Mesenchymal stem cell (in vitro differentiated cells and primary cell): ENCODE results near the gene SMPD3.

Experiments
- DNase-seq: peaks from one replicate; pipeline ENCODE4 v3.0.0-alpha.2; 2013
- H2AFZ ChIP-seq: one replicate; pipeline ENCODE4 v1.6.1; 2013; ENCODE audit warnings: low read depth, mild to moderate bottlenecking, control low read depth, inconsistent platforms, low read length, moderate library complexity
- H2AK5ac ChIP-seq: 2 replicates; pipeline ENCODE4 v1.6.1; 2013; ENCODE audit warnings: low read length, moderate library complexity, mild to moderate bottlenecking, inconsistent platforms; ENCODE audit not compliant: severe bottlenecking
- H2BK120ac ChIP-seq: one replicate; pipeline ENCODE4 v1.6.1; 2013; ENCODE audit warnings: low read depth, mild to moderate bottlenecking, inconsistent platforms, low read length, moderate library complexity
- H2BK12ac ChIP-seq, 2 experiments: one replicate each; pipeline ENCODE4 v1.6.1; 2013; ENCODE audit warnings: inconsistent platforms in 2 of 2, low read length in 2 of 2, mild to moderate bottlenecking in 2 of 2, moderate library complexity in 2 of 2, control low read depth in 1 of 2
- H2BK15ac ChIP-seq: one replicate; pipeline ENCODE4 v1.6.1; 2013; ENCODE audit warnings: mild to moderate bottlenecking, low read depth, inconsistent platforms; ENCODE audit not compliant: poor library complexity, severe bottlenecking
- H2BK5ac ChIP-seq: 2 replicates; pipeline ENCODE4 v1.6.1; 2013; ENCODE audit warnings: low read depth, mild to moderate bottlenecking, low read length, control low read depth, inconsistent platforms; ENCODE audit not compliant: poor library complexity, severe bottlenecking
- H3K14ac ChIP-seq, 2 experiments: one replicate each; pipeline ENCODE4 v1.6.1; 2013; ENCODE audit warnings: inconsistent platforms in 2 of 2, low read length in 2 of 2, control low read depth in 1 of 2, mild to moderate bottlenecking in 1 of 2, moderate library complexity in 1 of 2
- H3K18ac ChIP-seq, 2 experiments: one replicate each; pipeline ENCODE4 v1.6.1; 2013; ENCODE audit warnings: inconsistent platforms in 2 of 2, low read length in 2 of 2, control low read depth in 1 of 2, low read depth in 1 of 2, mild to moderate bottlenecking in 1 of 2
- H3K23ac ChIP-seq, 2 experiments: one replicate each; pipeline ENCODE4 v1.6.1; 2013; ENCODE audit warnings: inconsistent platforms in 2 of 2, low read length in 2 of 2, mild to moderate bottlenecking in 2 of 2, moderate library complexity in 2 of 2, control low read depth in 1 of 2
- H3K27ac ChIP-seq: 2 replicates; pipeline ENCODE4 v1.5.1; 2013; ENCODE audit warnings: mild to moderate bottlenecking, moderate library complexity, low read length, control low read depth, inconsistent platforms; ENCODE audit not compliant: poor library complexity, severe bottlenecking
- H3K27me3 ChIP-seq, 2 experiments: 2 replicates each; pipeline versions ENCODE4 v1.6.1 to v1.7.0; 2013; ENCODE audit warnings: low read length in 2 of 2, mild to moderate bottlenecking in 2 of 2, moderate library complexity in 2 of 2, control low read depth in 1 of 2, inconsistent platforms in 1 of 2; ENCODE audit not compliant: control insufficient read depth in 1 of 2, insufficient read depth in 1 of 2
- H3K36me3 ChIP-seq, 2 experiments: 2 replicates each; pipeline versions ENCODE4 v1.6.1 to v1.7.0; 2013; ENCODE audit warnings: low read length in 2 of 2, control low read depth in 1 of 2, inconsistent platforms in 1 of 2, low read depth in 1 of 2, mild to moderate bottlenecking in 1 of 2; ENCODE audit not compliant: insufficient read depth in 2 of 2, control insufficient read depth in 1 of 2
- H3K4ac ChIP-seq, 2 experiments: one replicate each; pipeline ENCODE4 v1.6.1; 2013; ENCODE audit warnings: inconsistent platforms in 2 of 2, low read length in 2 of 2, mild to moderate bottlenecking in 2 of 2, moderate library complexity in 2 of 2, control low read depth in 1 of 2, low read depth in 1 of 2
- H3K4me1 ChIP-seq: 2 replicates; pipeline ENCODE4 v1.6.1; 2013; ENCODE audit warnings: low read depth, low read length, control low read depth; ENCODE audit not compliant: control insufficient read depth, insufficient read depth
- H3K4me2 ChIP-seq: 2 replicates; pipeline ENCODE4 v1.6.1; 2013; ENCODE audit warnings: low read length, mild to moderate bottlenecking, inconsistent platforms; ENCODE audit not compliant: poor library complexity, severe bottlenecking
- H3K4me3 ChIP-seq, 2 experiments: 2 replicates each; pipeline versions ENCODE4 v1.5.1 to v1.7.0; 2013; ENCODE audit warnings: low read length in 2 of 2, mild to moderate bottlenecking in 2 of 2, control low read depth in 1 of 2, low read depth in 1 of 2; ENCODE audit not compliant: insufficient read depth in 1 of 2
- H3K79me1 ChIP-seq: replicated peaks from 2 replicates; pipeline ENCODE4 v1.6.1; 2013; ENCODE audit warnings: mild to moderate bottlenecking, control low read depth, low read length, inconsistent platforms; ENCODE audit not compliant: poor library complexity, severe bottlenecking
- H3K9ac ChIP-seq: 2 replicates; pipeline ENCODE4 v1.7.0; 2013; ENCODE audit warnings: mild to moderate bottlenecking, low read length, moderate library complexity
- H3K9me3 ChIP-seq: 2 replicates; pipeline ENCODE4 v1.7.0; 2013; ENCODE audit warnings: mild to moderate bottlenecking, low read length; ENCODE audit not compliant: control insufficient read depth
- H4K8ac ChIP-seq: one replicate; pipeline ENCODE4 v1.6.1; 2013; ENCODE audit warnings: inconsistent platforms, mild to moderate bottlenecking, low read length, moderate library complexity
- H4K91ac ChIP-seq: one replicate; pipeline ENCODE4 v1.6.1; 2013; ENCODE audit warnings: mild to moderate bottlenecking, low read length, inconsistent platforms
- WGBS: methylation state at CpG from one replicate; pipeline ENCODE4 v1.1.7; 2013; ENCODE audit warnings: mixed read lengths; 5-methylcytosine and 5-hydroxymethylcytosine counted together

SMPD3 gene

DNA sequence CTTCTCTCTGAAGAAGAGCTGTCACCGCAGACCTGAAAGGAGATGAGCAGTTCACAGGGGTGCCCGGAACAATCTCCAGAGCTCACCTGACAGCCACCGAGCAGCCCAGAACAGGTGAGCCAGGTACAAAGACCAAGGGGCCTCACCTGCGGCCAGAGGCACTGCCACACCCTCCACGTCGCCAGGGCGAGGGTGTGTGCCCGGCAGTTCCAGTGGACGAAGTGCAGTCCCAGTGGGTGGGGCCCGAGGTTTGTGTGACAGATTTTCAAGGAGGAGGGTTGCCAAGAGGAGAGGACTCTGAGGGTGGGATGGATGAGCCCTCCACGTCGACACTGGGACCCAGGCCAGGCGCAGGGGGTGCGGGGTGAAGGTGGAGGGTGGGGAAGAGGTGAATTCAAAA, 61.7 kb downstream of the SMPD3 start:
- H2BK5ac ChIP-seq = no peak overlapping the region
- no peak overlapping the region for H2BK12ac ChIP-seq
- H3K9me3 ChIP-seq = no peaks in the 10 kb centered on the region
- H3K4ac ChIP-seq = no peak overlapping the region
- no peak overlapping the region for H3K9ac ChIP-seq
- H3K4me3 ChIP-seq = no peak overlapping the region
- WGBS = 87% methylated on average over 14 of the region's 14 CpGs
- no peak for DNase-seq
- H3K4me2 ChIP-seq = no peak overlapping the region
- no peak overlapping the region for H2BK15ac ChIP-seq
- H3K18ac ChIP-seq = no peak overlapping the region
- H3K14ac ChIP-seq = no peak overlapping the region
- no peak overlapping the region for H3K27ac ChIP-seq
- no peak overlapping the region for H3K23ac ChIP-seq
- no peak overlapping the region for H2AK5ac ChIP-seq
- peaks cover 26 to 49% of the 10 kb centered on the region in 2 experiments for H3K27me3 ChIP-seq
- no peak overlapping the region for H2AFZ ChIP-seq
- H2BK120ac ChIP-seq = no peak overlapping the region
- H3K36me3 ChIP-seq = no peaks in the 10 kb centered on the region
- no peak overlapping the region for H4K8ac ChIP-seq
- H3K79me1 ChIP-seq = no peaks in the 10 kb centered on the region
- no peak overlapping the region for H4K91ac ChIP-seq
- peaks cover 2% of the 10 kb centered on the region for H3K4me1 ChIP-seq

DNA sequence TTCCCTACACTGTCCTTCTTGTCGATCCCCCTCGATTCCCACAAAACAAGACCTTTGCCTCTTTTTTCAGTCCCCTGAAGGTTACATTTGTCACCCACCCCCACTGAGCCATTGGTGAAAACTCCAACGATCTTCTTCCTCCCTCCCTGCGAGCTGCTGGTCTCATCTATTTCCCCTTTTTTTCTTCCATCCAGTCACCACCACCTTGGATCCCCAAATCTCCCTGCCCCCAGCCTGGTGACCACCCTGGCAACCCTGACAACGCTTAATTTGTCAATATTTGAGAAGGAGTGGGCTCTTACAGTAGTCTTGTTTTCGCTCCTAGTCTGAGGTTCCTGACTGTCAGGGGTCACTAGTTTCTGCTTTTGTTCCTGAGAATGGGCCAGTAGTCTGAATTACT, 62.9 kb downstream of the SMPD3 start:
- no peak for DNase-seq
- Histone ChIP-seq H2BK12ac (no peak overlapping the region), H4K8ac (no peak overlapping the region), H3K4me3 (no peak overlapping the region), H3K9me3 (no peaks in the 10 kb centered on the region), H3K27me3 (peaks cover 26 to 41% of the 10 kb centered on the region in 2 experiments), H3K4ac (no peak overlapping the region), H3K4me1 (peaks cover 2% of the 10 kb centered on the region), H3K14ac (no peak overlapping the region), H2AK5ac (no peak overlapping the region), H3K79me1 (no peaks in the 10 kb centered on the region), H3K9ac (no peak overlapping the region), H2BK5ac (no peak overlapping the region), H2BK120ac (no peak overlapping the region), H2AFZ (no peak overlapping the region), H3K36me3 (no peaks in the 10 kb centered on the region), H3K23ac (no peak overlapping the region), H4K91ac (no peak overlapping the region), H3K4me2 (no peak overlapping the region), H2BK15ac (no peak overlapping the region), H3K27ac (no peak overlapping the region), H3K18ac (no peak overlapping the region)
- 81% methylated on average over 6 of the region's 6 CpGs for WGBS

DNA sequence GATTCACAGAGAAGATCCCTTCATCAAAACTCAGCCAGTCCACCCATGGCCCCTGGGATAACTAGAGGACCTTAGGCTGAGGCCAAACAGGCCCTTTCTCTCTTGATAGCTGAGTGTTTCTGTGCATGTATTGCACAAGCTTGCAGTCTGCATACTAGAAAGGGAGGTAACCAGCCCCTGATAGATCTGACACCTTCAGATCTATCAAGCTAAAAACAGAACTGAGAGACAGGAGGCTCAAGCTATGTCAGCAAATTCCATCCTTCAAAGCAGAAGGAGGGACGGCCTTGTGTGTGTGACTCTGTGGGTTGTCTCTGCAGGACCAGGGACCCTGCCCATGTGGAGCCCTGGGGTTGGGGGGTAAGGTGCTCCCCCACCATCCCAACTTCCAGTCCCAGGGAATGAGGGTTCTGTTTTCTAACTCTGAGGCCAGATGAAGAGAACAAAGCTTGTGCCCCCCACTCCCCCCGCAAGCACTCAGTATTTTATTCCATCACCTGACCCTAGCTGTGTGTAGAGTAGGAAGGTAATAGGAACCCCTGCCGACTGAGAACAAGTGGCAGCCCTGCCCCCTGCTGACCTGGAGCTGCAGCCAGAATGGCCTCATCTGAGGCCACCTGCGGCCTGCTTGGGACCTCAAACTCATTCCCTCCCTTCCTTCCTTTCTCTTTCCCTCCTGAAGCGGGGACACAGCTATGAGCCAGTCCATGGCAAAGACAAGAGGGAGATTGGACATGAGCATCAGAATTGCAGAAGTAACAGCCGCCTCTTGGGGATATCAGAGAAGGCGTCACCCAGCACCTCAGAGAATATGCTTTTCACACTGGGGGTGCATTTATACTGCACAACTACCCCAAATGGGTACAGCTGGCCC, 63.8 kb downstream of the SMPD3 start:
- 60% methylated on average over 6 of the region's 7 CpGs for WGBS
- H2BK15ac ChIP-seq = no peak overlapping the region
- H2BK120ac ChIP-seq = no peak overlapping the region
- no peaks in the 10 kb centered on the region for H3K36me3 ChIP-seq
- DNase-seq = no peak
- H3K9me3 ChIP-seq = no peaks in the 10 kb centered on the region
- H2AFZ ChIP-seq = no peak overlapping the region
- H3K4me3 ChIP-seq = no peak overlapping the region
- no peak overlapping the region for H3K14ac ChIP-seq
- no peak overlapping the region for H2AK5ac ChIP-seq
- no peak overlapping the region for H4K8ac ChIP-seq
- no peaks in the 10 kb centered on the region for H3K79me1 ChIP-seq
- no peak overlapping the region for H2BK5ac ChIP-seq
- H2BK12ac ChIP-seq = no peak overlapping the region
- no peak overlapping the region for H3K18ac ChIP-seq
- H4K91ac ChIP-seq = no peak overlapping the region
- no peak overlapping the region for H3K4me2 ChIP-seq
- peaks cover 2% of the 10 kb centered on the region for H3K4me1 ChIP-seq
- no peak overlapping the region for H3K4ac ChIP-seq
- peaks cover 26 to 45% of the 10 kb centered on the region in 2 experiments for H3K27me3 ChIP-seq
- H3K9ac ChIP-seq = no peak overlapping the region
- no peak overlapping the region for H3K23ac ChIP-seq
- no peak overlapping the region for H3K27ac ChIP-seq

DNA sequence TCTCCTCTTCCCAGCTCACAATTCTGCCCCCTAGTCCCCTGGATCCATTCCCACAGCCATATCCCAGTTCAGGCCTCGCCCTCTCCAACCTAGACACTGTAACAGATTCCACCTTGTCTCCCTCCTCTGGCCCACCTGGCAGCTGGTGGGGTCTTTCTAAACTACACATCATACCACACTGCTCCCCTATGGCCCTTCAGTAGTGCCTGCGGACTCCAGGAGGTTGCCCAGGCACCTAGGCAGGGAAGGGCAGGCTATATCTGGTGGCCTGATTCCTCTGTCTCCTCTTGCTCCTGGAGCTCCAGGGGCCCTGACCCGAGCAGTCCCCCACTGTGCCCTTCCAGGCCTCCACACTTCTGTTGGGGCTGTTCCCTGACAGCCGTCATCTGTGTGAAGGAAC, 64.5 kb downstream of the SMPD3 start:
- H2BK12ac ChIP-seq = no peak overlapping the region
- H3K23ac ChIP-seq = no peak overlapping the region
- WGBS = 78% methylated on average over 4 of the region's 4 CpGs
- H2BK15ac ChIP-seq = no peak overlapping the region
- no peaks in the 10 kb centered on the region for H3K36me3 ChIP-seq
- no peaks in the 10 kb centered on the region for H3K79me1 ChIP-seq
- no peak overlapping the region for H3K9ac ChIP-seq
- no peak overlapping the region for H4K91ac ChIP-seq
- H3K4me3 ChIP-seq = no peak overlapping the region
- no peak overlapping the region for H3K27ac ChIP-seq
- H3K4me2 ChIP-seq = no peak overlapping the region
- H3K4me1 ChIP-seq = no peaks in the 10 kb centered on the region
- no peaks in the 10 kb centered on the region for H3K9me3 ChIP-seq
- no peak overlapping the region for H2BK5ac ChIP-seq
- H2AFZ ChIP-seq = no peak overlapping the region
- H3K14ac ChIP-seq = no peak overlapping the region
- DNase-seq = no peak
- H3K27me3 ChIP-seq = peaks cover 26 to 46% of the 10 kb centered on the region in 2 experiments
- H4K8ac ChIP-seq = no peak overlapping the region
- no peak overlapping the region for H3K4ac ChIP-seq
- no peak overlapping the region for H2AK5ac ChIP-seq
- H3K18ac ChIP-seq = no peak overlapping the region
- H2BK120ac ChIP-seq = no peak overlapping the region
